HG03025 (cell line): ENCODE results near the gene DKKL1.

ENCODE experiments used
- ATAC-seq: cut with Tn5 transposase; IDR thresholded peaks from one replicate; pipeline ENCODE4 v1.9.1; 2021; ENCODE audit warnings: mild to moderate bottlenecking, moderate library complexity; ENCODE audit not compliant: unreplicated experiment, low FRiP score

The DKKL1 gene

GRCh38 chr19:49391581-49392399 is 28.1 kb downstream of the DKKL1 start:
- ATAC-seq = no peak

DNA sequence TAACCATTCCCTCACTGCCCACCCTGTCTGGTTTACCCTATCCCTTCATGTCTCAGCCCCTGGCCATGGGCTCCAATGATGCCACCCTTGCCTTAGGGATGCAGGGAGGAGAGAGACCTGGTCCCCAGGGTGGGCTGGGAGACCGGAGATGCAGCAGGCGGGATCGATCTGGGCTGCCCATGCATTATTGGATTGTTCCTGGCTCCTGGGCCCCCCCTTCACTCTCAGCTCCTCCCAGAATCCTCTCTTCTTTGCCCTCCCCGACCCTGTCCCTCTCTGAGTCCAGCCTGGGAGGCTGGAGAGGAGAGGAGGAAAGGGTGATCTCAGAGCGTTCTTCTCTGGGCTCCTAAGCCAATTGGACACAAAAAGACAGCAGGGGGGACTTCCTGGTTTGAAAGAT is 30.2 kb downstream of the DKKL1 start:
- no peak for ATAC-seq

GRCh38 chr19:49395581-49396407 is 32.1 kb downstream of the DKKL1 start:
- ATAC-seq = no peak

DNA sequence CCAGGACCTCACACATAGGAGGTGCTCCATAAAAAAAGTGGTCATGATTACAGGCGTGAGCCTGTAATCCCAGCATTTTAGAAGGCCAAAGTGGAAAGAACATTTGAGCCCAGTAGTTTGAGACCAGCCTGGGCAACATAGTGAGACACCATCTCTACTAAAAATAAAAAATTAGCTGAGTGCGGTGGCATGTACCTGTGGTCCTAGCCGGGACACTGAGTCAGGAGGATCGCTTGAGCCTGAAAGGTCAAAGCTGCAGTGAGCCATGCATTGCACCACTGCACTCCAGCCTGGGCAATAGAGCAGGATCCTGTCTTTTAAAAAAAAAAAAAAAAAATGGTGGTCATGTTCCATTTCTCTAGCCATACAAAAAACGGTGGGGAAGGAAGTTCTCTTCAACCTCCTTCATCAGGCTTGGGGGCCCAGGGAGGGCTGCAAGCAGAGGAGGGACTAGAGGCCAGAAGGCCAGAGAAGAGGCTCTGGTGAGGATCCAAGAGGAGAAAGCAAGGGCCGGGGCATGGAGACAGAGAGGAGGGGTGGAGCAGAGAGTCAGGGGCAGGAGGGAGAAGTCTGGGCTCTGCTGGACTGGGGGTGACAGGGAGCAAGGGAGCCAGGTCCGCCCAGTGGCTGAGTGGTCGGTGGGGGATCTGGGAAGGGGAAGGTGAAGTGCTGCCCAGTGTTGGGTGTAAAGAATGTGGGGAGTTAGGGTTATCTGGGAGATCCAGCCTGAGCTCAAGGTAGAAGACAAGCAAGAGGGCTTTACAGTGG is 33.2 kb downstream of the DKKL1 start:
- no peak for ATAC-seq

DNA sequence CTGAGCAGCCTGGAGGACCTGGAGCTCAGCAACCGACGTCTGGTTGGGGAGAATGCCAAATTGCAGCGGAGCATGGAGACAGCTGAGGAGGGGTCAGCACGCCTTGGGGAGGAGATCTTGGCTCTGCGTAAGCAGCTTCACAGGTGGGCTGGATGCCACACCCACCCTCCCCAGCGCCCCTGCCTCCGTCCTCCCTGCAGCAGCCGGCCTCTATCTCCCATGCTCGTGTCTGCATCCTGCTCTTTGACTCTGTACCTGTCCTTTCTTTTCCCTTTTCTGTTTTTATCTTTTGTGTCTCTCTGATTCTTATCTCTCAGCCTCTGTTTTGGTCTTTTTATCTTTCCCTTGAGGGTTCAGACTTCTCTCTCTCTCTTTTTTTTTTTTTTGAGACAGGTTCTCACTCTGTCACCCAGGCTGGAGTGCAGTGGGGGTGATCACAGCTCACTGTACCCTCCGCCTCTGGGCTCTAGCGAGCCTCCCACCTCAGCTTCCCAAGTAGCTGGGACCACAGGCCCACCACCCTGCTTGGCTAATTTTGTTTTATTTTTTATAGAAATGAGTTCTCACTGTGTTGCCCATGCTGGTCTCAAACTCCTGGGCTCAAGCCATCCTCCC is 34.4 kb downstream of the DKKL1 start:
- no peak for ATAC-seq

- ATAC-seq = no peak
Observed at GRCh38 chr19:49398931-49399330, 35.3 kb downstream of the DKKL1 start.

DNA sequence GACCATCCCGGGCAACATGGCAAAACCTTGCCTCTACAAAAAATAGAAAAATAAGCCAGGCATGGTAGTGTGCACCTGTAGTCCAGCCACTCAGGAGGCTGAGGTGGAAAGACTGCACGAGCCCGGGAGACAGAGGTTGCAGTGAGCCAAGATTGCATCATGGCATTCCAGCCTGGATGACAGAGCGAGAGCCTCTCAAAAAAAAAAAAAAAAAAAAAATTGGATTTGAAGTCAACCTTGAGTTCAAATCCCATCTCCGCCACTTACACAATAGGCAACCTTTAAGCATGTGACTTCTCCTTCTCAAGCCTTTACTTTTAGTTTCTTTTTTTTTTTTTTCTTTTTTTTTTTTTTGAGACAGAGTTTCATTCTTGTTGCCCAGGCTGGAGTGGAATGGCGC is 36.4 kb downstream of the DKKL1 start:
- ATAC-seq = no peak

DNA sequence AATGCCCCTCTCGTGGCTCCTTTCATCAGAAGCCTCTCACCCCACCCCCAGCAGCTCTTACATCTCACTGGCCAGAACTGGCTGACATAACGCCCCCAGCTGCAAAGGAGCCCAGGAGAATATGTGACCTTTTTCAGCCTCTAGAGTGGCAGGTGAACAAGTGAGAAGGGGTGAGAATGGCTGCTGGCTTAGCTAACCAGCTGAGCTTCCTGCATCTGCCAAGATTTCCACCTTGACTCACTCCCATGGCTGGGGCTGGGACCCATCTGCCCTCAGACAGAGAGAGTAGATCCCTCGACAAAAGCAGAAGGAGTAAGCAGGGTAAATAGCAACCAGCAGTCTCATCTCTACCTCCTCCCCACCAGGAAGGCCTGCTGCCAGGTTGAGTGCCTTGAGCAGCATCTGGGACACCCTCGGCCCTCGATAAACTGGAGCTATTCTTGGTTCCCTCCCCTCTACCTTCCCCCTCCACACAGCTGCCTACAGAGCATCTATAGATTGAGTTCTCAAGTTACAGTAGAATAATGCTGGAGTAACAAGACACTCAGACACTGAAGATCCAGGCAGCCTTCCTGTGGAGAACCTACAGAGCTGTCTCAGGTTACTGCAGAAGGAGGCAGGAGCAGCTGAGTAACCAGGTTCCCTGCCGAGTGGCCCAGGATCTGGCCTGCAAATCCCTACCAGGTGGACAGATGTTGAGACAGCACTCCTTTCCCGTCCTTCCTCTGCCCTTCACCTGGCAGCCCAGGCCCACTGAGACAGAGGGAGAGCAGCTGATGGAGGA is 39.9 kb downstream of the DKKL1 start:
- no peak for ATAC-seq

DNA sequence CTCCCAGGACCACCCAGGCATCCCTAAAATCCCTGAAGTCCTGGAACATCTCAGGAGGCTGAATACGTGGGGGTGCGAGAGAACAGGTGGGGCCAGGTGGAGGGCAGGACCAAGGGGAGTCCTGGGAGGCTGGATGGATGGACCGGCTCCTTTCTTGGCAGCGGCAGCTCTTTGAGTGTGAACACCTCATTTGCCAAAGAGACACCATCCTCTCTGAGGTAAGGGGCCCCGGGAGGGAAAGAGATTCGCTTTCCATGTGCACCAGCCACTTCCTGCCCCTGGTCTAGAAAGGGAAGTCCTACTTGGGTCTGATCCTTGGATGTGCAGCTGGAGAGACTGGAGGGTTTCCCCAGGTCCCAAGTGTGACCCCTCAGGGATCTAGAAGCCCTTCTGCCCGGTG is 43.4 kb downstream of the DKKL1 start:
- ATAC-seq = no peak

GRCh38 chr19:49407482-49408015 is 43.9 kb downstream of the DKKL1 start:
- ATAC-seq = no peak

GRCh38 chr19:49408816-49409440 is 45.3 kb downstream of the DKKL1 start:
- ATAC-seq = no peak

GRCh38 chr19:49409441-49410029 is 45.9 kb downstream of the DKKL1 start:
- no peak for ATAC-seq

DNA sequence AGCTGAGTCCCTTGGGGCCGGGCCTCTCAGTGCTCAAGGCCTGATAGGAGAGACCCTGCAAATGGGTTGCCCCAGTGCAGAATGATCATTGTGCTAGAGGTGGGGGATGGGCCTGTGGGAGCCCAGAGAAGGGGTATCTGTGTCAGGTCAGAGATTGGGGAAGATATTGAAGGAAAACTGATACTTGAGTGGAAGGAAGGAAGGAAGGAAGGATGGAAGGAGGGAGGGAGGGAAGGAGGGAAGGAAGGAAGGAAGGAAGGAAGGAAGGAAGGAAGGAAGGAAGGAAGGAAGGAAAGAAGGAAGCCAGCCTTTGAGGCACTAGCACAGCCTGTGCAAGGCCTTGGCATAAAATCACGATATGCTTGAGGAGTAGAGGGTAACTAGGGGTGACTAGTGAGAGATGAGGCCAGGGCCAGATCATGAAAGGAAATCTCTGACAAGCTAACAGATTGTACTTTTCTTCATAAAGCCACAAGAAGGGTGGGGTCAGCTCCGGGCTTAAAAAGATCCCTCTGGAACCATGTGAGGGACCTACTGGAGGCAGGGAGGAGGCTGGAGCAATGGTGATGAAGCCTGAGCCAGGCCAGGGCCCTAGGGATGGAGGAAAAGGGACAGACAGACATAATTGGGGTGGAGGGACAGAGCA is 48.1 kb downstream of the DKKL1 start:
- no peak for ATAC-seq

GRCh38 chr19:49413348-49413747 is 49.7 kb downstream of the DKKL1 start:
- no peak for ATAC-seq

GRCh38 chr19:49414256-49414655 is 50.6 kb downstream of the DKKL1 start:
- no peak for ATAC-seq

DNA sequence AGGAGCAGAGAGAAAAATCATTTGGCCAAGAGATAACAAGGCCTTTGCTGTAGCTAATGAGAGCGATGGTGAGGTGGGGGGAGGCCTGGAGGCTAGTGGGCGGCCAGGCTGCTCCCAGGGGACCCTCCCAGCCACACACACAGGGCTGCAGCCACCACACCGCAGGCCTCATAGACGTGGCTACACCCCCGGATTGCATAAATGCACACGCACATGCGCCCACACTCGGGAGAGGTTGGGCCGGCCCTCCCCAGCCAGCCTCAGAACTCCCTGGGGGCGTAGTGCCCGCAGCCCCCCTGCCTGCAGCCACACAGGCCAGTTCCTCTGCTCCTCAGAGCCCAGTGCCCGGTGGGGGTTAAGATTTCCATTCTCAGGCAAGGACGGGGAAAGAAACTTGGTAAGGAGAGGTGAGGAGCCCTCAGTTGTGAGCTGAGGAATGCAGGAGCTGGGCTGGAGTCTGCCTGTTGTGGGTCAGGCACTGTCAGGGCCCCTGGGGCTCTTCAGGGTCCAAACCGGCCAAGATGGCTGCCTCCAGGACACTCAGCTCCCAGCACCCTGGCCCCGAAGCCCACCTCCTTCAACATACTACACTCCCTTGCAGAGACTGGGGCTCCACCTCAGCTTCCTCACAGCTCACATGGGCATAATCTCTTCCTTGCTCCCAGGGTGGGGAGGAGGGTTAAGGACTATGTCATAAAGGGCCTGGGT is 51.6 kb downstream of the DKKL1 start:
- ATAC-seq = no peak

DNA sequence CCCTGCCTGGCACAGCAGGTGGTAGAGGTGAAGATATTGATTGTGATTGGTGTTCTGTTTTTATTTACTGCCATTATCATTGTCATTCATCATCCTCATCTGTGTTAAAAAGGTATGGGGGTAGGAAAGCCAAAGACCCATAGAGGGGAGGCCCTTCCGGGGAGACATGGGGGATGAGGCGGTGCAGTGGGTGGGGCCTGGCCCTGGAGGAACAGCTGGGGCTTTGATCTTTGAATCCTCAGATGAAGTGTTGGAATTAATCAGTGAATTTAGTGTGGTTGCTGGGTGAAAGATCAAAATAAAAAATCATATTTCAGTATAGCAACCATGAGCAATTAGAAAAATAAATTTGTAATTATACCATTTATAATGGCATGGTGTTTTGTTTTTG is 52.1 kb downstream of the DKKL1 start:
- ATAC-seq = no peak

DNA sequence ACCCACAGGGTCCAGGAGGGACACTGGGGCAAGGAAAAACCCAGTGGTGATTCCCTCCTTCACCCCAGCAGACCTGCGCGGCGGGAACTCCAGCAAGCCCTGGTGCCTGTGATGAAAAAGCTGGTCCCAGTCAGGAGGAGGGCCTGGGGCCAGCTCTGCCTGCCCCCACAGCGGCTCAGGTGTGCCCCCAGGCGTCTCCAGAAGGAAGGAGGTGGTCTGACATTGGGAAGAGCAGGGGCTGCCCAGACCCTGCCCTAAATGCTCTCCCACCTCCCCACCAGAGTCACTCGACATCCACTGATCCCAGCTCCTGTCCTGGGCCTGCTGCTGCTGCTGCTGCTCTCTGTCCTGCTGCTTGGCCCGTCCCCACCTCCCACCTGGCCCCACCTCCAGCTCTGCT is 53.4 kb downstream of the DKKL1 start:
- no peak for ATAC-seq
